ENCODE results near the gene TGM6.
A peak's percentile ranks its signal among the peaks of the same experiment; 100 is the strongest.
"Not testable (repeated sequence)": the region's sequence is repeated elsewhere in the genome, so short reads cannot be mapped to it uniquely, and the experiment has no call there.

The TGM6 gene

GRCh38 chr20:2400290-2400689 is 19.6 kb downstream of the TGM6 start:
- DNase-seq = no peak

GRCh38 chr20:2401527-2401926 is 20.8 kb downstream of the TGM6 start:
- DNase-seq = no peak

GRCh38 chr20:2402271-2402980 is 21.7 kb downstream of the TGM6 start:
- no peak for DNase-seq

- no peak for DNase-seq
These were observed 22.8 kb downstream of the TGM6 start for GRCh38 chr20:2403291-2404052.

GRCh38 chr20:2405693-2406065 is 25.0 kb downstream of the TGM6 start:
- no peak for DNase-seq

- not testable (repeated sequence) for DNase-seq
These were observed 26.7 kb downstream of the TGM6 start for GRCh38 chr20:2407355-2407754.

- no peak for DNase-seq
These were observed 27.4 kb downstream of the TGM6 start for GRCh38 chr20:2408111-2408510.

- DNase-seq = no peak
These were observed 36.0 kb downstream of the TGM6 start for GRCh38 chr20:2416541-2417212.

GRCh38 chr20:2417213-2417541 is 36.5 kb downstream of the TGM6 start:
- DNase-seq = no peak

GRCh38 chr20:2418388-2418787 is 37.7 kb downstream of the TGM6 start:
- no peak for DNase-seq

GRCh38 chr20:2420510-2420909 is 39.8 kb downstream of the TGM6 start:
- DNase-seq = no peak

- DNase-seq = no peak
These were observed 40.5 kb downstream of the TGM6 start for GRCh38 chr20:2421247-2421646.

GRCh38 chr20:2429051-2429450 is 48.4 kb downstream of the TGM6 start:
- no peak for DNase-seq

- DNase-seq = no peak
These were observed 49.8 kb downstream of the TGM6 start for GRCh38 chr20:2430538-2430937.

GRCh38 chr20:2431185-2431584 is 50.5 kb downstream of the TGM6 start:
- no peak for DNase-seq

- no peak for DNase-seq
These were observed 66.1 kb downstream of the TGM6 start for GRCh38 chr20:2446845-2447244.

- DNase-seq = no peak
These were observed 68.7 kb downstream of the TGM6 start for GRCh38 chr20:2449386-2449785.

- no peak for DNase-seq
These were observed 70.7 kb downstream of the TGM6 start for GRCh38 chr20:2451422-2451821.

- DNase-seq = peak; percentile 46 to 72
These were observed 71.4 kb downstream of the TGM6 start for GRCh38 chr20:2451939-2452732.

- DNase-seq = no peak
These were observed 73.1 kb downstream of the TGM6 start for GRCh38 chr20:2453792-2454191.

GRCh38 chr20:2455771-2456497 is 75.2 kb downstream of the TGM6 start:
- no peak for DNase-seq

- no peak for DNase-seq
These were observed 78.3 kb downstream of the TGM6 start for GRCh38 chr20:2458919-2459499.

Data from NCI-H446 (cell line).